Uterus (tissue), 2 donors: ENCODE data around the gene NFIA.

Source experiments
- CTCF ChIP-seq, 4 experiments: fragments of 200-600 bp in 2 of 4; fragments of 450-650 bp in 2 of 4; sonication (generic) in 2 of 4; IDR thresholded peaks; one replicate each; pipeline ENCODE4 v1.5.1; 2016 to 2019; ENCODE audit warnings: antibody characterized with exemption in 4 of 4, mild to moderate bottlenecking in 2 of 4, moderate library complexity in 1 of 4
- POLR2A ChIP-seq, 2 donors: fragments of 450-650 bp; IDR thresholded peaks; one replicate each; pipeline ENCODE4 v1.6.1; 2016; ENCODE audit warnings: antibody characterized with exemption in 2 of 2, mild to moderate bottlenecking in 1 of 2, moderate library complexity in 1 of 2

DNA sequence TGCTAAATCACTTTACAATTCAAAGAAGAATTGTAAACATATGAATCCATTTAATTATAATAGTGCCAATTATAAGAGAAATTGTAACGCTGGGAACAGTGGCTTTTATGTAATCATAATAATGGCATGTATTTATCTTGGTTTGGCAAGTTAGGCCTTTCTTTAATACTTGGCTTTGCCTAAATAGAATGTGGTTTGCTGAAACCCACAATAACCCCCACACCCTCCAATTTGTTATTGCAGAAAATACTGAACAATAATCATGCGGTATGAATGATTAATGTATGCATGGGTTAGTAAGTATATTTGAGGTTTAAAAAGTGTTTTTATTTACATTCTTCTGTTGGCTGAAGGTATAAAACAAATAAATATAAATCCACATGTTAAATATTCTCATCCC is 138.2 kb downstream of the NFIA start:
- TF ChIP-seq CTCF (IDR thresholded peaks at IDR 0.05) (no peak), POLR2A (IDR thresholded peaks at IDR 0.05) (no peak)
